H9 (cell line): Measurements from ENCODE around the gene YIPF1. TPM values are rescaled to one million over a fixed set of nuclear protein-coding genes. Genes with fewer than 3 reads are reported as not detected.

Experiments used
- DNase-seq: peaks from one replicate; pipeline ENCODE4 v3.0.0-alpha.2; 2017
- H2AFZ ChIP-seq: one replicate; pipeline ENCODE4 v1.6.1; 2013; ENCODE audit warnings: mild to moderate bottlenecking, low read length, control low read depth, moderate library complexity
- H2AK5ac ChIP-seq: 2 replicates; pipeline ENCODE4 v1.6.1; 2013; ENCODE audit warnings: low read length, control low read depth, mixed read lengths; ENCODE audit not compliant: insufficient read length
- H2BK120ac ChIP-seq: one replicate; pipeline ENCODE4 v1.6.1; 2013; ENCODE audit warnings: low read depth, mild to moderate bottlenecking, low read length, control low read depth, inconsistent platforms; ENCODE audit not compliant: poor library complexity, severe bottlenecking
- H2BK12ac ChIP-seq: 2 replicates; pipeline ENCODE4 v1.6.1; 2013; ENCODE audit warnings: low read length, control low read depth, mixed read lengths, low read depth; ENCODE audit not compliant: insufficient read length
- H2BK15ac ChIP-seq: 2 replicates; pipeline ENCODE4 v1.6.1; 2013; ENCODE audit warnings: low read depth, low read length, control low read depth
- H2BK20ac ChIP-seq: one replicate; pipeline ENCODE4 v1.6.1; 2013; ENCODE audit warnings: low read depth, mild to moderate bottlenecking, low read length, control low read depth, inconsistent platforms; ENCODE audit not compliant: poor library complexity, severe bottlenecking
- H2BK5ac ChIP-seq: 2 replicates; pipeline ENCODE4 v1.6.1; 2013; ENCODE audit warnings: low read length, control low read depth, mixed read lengths; ENCODE audit not compliant: insufficient read length
- H3K14ac ChIP-seq: 2 replicates; pipeline ENCODE4 v1.6.1; 2013; ENCODE audit warnings: low read length, control low read depth; ENCODE audit not compliant: insufficient read depth
- H3K18ac ChIP-seq: 2 replicates; pipeline ENCODE4 v1.6.1; 2013; ENCODE audit warnings: low read depth, mild to moderate bottlenecking, mixed read lengths, low read length, control low read depth; ENCODE audit not compliant: insufficient read length
- H3K23ac ChIP-seq: 2 replicates; pipeline ENCODE4 v1.6.1; 2013; ENCODE audit warnings: low read length, control low read depth, mixed read lengths, low read depth; ENCODE audit not compliant: insufficient read length
- H3K23me2 ChIP-seq: 2 replicates; pipeline ENCODE4 v1.6.1; 2013; ENCODE audit warnings: low read depth, mild to moderate bottlenecking, mixed read lengths, low read length, control low read depth; ENCODE audit not compliant: insufficient read length, poor library complexity, severe bottlenecking
- H3K27ac ChIP-seq: 2 replicates; pipeline ENCODE4 v1.5.1; 2013; ENCODE audit warnings: low read length, control low read depth, mixed read lengths, low read depth; ENCODE audit not compliant: insufficient read length
- H3K27me3 ChIP-seq: 2 replicates; pipeline ENCODE4 v1.6.1; 2013; ENCODE audit warnings: low read length, control low read depth, inconsistent platforms; ENCODE audit not compliant: insufficient read depth
- H3K4ac ChIP-seq: 2 replicates; pipeline ENCODE4 v1.6.1; 2013; ENCODE audit warnings: low read depth, mild to moderate bottlenecking, control low read depth, inconsistent platforms, low read length, moderate library complexity
- H3K4me1 ChIP-seq: 2 replicates; pipeline ENCODE4 v1.6.1; 2013; ENCODE audit warnings: low read length, control low read depth, inconsistent platforms; ENCODE audit not compliant: insufficient read depth
- H3K4me2 ChIP-seq: 2 replicates; pipeline ENCODE4 v1.6.1; 2013; ENCODE audit warnings: low read length, control low read depth, mixed read lengths; ENCODE audit not compliant: insufficient read length, insufficient read depth
- H3K56ac ChIP-seq: 2 replicates; pipeline ENCODE4 v1.6.1; 2013; ENCODE audit warnings: low read depth, mild to moderate bottlenecking, mixed read lengths, low read length, control low read depth; ENCODE audit not compliant: insufficient read length
- H3K79me1 ChIP-seq: 2 replicates; pipeline ENCODE4 v1.6.1; 2013; ENCODE audit warnings: low read depth, mild to moderate bottlenecking, moderate library complexity, low read length, control low read depth, inconsistent platforms; ENCODE audit not compliant: insufficient read depth, poor library complexity, severe bottlenecking
- H3K79me2 ChIP-seq: 2 replicates; pipeline ENCODE4 v1.6.1; 2013; ENCODE audit warnings: low read length, control low read depth, inconsistent platforms; ENCODE audit not compliant: insufficient read depth
- H3K9ac ChIP-seq: 2 replicates; pipeline ENCODE4 v1.6.1; 2013; ENCODE audit warnings: low read length, control low read depth, mixed read lengths; ENCODE audit not compliant: insufficient read length; ENCODE audit errors: extremely low read depth
- H3K9me3 ChIP-seq: one replicate; pipeline ENCODE4 v1.6.1; 2013; ENCODE audit warnings: low read depth, low read length, inconsistent platforms; ENCODE audit not compliant: control insufficient read depth
- H3T11ph ChIP-seq: one replicate; pipeline ENCODE4 v1.6.1; 2013; ENCODE audit warnings: mild to moderate bottlenecking, low read length, control low read depth, inconsistent platforms
- H4K20me1 ChIP-seq: one replicate; pipeline ENCODE4 v1.6.1; 2013; ENCODE audit not compliant: control insufficient read depth, insufficient read length, insufficient read depth
- H4K5ac ChIP-seq: 2 replicates; pipeline ENCODE4 v1.6.1; 2013; ENCODE audit warnings: low read depth, mild to moderate bottlenecking, mixed read lengths, low read length, control low read depth; ENCODE audit not compliant: insufficient read length
- H4K8ac ChIP-seq: replicated peaks from 2 replicates; pipeline ENCODE4 v1.6.1; 2013; ENCODE audit warnings: low read length, control low read depth, mixed read lengths, low read depth; ENCODE audit not compliant: insufficient read length
- H4K91ac ChIP-seq: 2 replicates; pipeline ENCODE4 v1.6.1; 2013; ENCODE audit warnings: low read depth, mild to moderate bottlenecking, moderate library complexity, mixed read lengths, low read length, control low read depth; ENCODE audit not compliant: insufficient read length
- H3K27ac Mint-ChIP-seq, 3 experiments: 2 replicates in 2 of 3; 3 replicates in 1 of 3; pipeline ENCODE4 v1.8.0; 2020 to 2021; ENCODE audit warnings: mixed read lengths in 3 of 3, mild to moderate bottlenecking in 1 of 3, moderate library complexity in 1 of 3
- H3K27me3 Mint-ChIP-seq: 2 replicates; pipeline ENCODE4 v1.8.0; 2021; ENCODE audit warnings: low read depth, mild to moderate bottlenecking, moderate library complexity, mixed read lengths
- H3K36me3 Mint-ChIP-seq, 3 experiments: 2 replicates in 2 of 3; 3 replicates in 1 of 3; pipeline ENCODE4 v1.8.0; 2020 to 2021; ENCODE audit warnings: low read depth in 3 of 3, mixed read lengths in 3 of 3; ENCODE audit not compliant: insufficient read depth in 1 of 3
- H3K4me1 Mint-ChIP-seq, 2 experiments: 2 replicates each; pipeline ENCODE4 v1.8.0; 2020; ENCODE audit warnings: mixed read lengths in 2 of 2
- H3K4me3 Mint-ChIP-seq, 2 experiments: 2 replicates in 1 of 2; 3 replicates in 1 of 2; pipeline ENCODE4 v1.8.0; 2020 to 2021; ENCODE audit warnings: mild to moderate bottlenecking in 2 of 2, mixed read lengths in 2 of 2, moderate library complexity in 1 of 2
- H3K9me3 Mint-ChIP-seq, 2 experiments: 2 replicates in 1 of 2; 3 replicates in 1 of 2; pipeline ENCODE4 v1.8.0; 2020; ENCODE audit warnings: mild to moderate bottlenecking in 2 of 2, mixed read lengths in 2 of 2, moderate library complexity in 1 of 2
- CTCF ChIP-seq: fragments of 200-600 bp; sonication (generic); conservative IDR thresholded peaks from 3 replicates; pipeline ENCODE4 v1.8.0; 2021; ENCODE audit warnings: antibody characterized with exemption, mild to moderate bottlenecking
- WGBS: extraction: QIAGEN DNeasy Blood & Tissue Kit; methylation state at CpG from one replicate; pipeline ENCODE4 v1.1.7; 2013; ENCODE audit warnings: missing lambda C conversion rate, low lambda C conversion rate, mixed read lengths; ENCODE audit not compliant: insufficient read length; ENCODE audit errors: extremely low coverage; 5-methylcytosine and 5-hydroxymethylcytosine counted together
- total RNA-seq: library from RNA; stranded (reverse); gene quantifications from 2 replicates; pipeline ENCODE4 v1.2.1, GENCODE V29; 2021

Gene YIPF1
- total RNA-seq, 1 experiment from 2014 or later = 29.1 TPM

- Histone ChIP-seq H3K23ac (no peak overlapping the region), H3K4me1 (no peaks in the 10 kb centered on the region), H4K5ac (no peak overlapping the region), H3K14ac (no peak overlapping the region), H3K4me2 (no peak overlapping the region), H2BK15ac (no peak overlapping the region), H2BK12ac (no peak overlapping the region), H4K20me1 (no peaks in the 10 kb centered on the region), H3K56ac (no peak overlapping the region), H3T11ph (no peak overlapping the region), H3K27me3 (no peaks in the 10 kb centered on the region), H2AFZ (no peak overlapping the region), H4K8ac (no peak overlapping the region), H3K9me3 (no peaks in the 10 kb centered on the region), H2AK5ac (no peak overlapping the region), H2BK5ac (no peak overlapping the region), H4K91ac (no peak overlapping the region), H3K79me1 (no peaks in the 10 kb centered on the region), H3K4ac (no peak overlapping the region), H3K79me2 (no peaks in the 10 kb centered on the region), H2BK120ac (no peak overlapping the region), H3K18ac (no peak overlapping the region), H2BK20ac (no peak overlapping the region), H3K23me2 (no peaks in the 10 kb centered on the region), H3K27ac (no peak overlapping the region), H3K9ac (no peak overlapping the region)
- DNase-seq = no peak
- Mint-ChIP-seq H3K4me1 (no peaks in the 10 kb centered on the region), H3K36me3 (peaks cover 22 to 51% (median 31%) of the 10 kb centered on the region in 3 experiments), H3K27me3 (no peaks in the 10 kb centered on the region), H3K27ac (no peak overlapping the region), H3K9me3 (peaks cover 16 to 20% of the 10 kb centered on the region in 2 experiments), H3K4me3 (no peak overlapping the region)
- TF ChIP-seq CTCF = no peak
- no CpG with 5 or more reads among the region's 1 CpG for WGBS
Observed at GRCh38 chr1:53934170-53934765, 44.7 kb upstream of the YIPF1 start.
